Bronchus fibroblast of lung (primary cell): Measurements from ENCODE around the gene ZNF24. TPM values are rescaled to one million over a fixed set of nuclear protein-coding genes. Genes with fewer than 3 reads are reported as not detected.

Experiments used
- total RNA-seq: library from RNA; depleted of rRNA; stranded (reverse); fragments of >200 nt; gene quantifications from 2 replicates; pipeline ENCODE4 v1.2.3, GENCODE V29; 2015

The ZNF24 gene
- 13.4 and 15.8 TPM in 2 replicates for total RNA-seq

GRCh38 chr18:35343936-35344735 is at the start of gene ZNF24:
Gene ZNF24 (minus strand): TSS chr18:35344420. CDS start chr18:35340650, 3,770 bp downstream.

GRCh38 chr18:35376742-35377695 is 32.8 kb upstream of the ZNF24 start, which contains the start of gene ZNF396:
Gene ZNF396 (minus strand): TSS chr18:35377337. CDS start chr18:35374292, 3,045 bp downstream.

GRCh38 chr18:35290094-35290735 is 54.0 kb downstream of the ZNF24 start, which contains the start of gene ZSCAN30:
Gene ZSCAN30 (minus strand): TSS chr18:35290229. CDS start chr18:35264352, 25,877 bp downstream.

Other genes starting within 250 kb of the ZNF24 start
- gene ZNF397, start 103.4 kb downstream of the ZNF24 start, total RNA-seq: 7.0 and 8.9 TPM in 2 replicates
- 9.4 and 9.8 TPM in 2 replicates for gene ZSCAN30, start 54.2 kb downstream of the ZNF24 start, total RNA-seq
- 0.67 and 0.89 TPM in 2 replicates for gene ZNF396, start 32.9 kb upstream of the ZNF24 start, total RNA-seq
- gene INO80C, start 153.5 kb upstream of the ZNF24 start, total RNA-seq: 7.6 and 9.1 TPM in 2 replicates
- 33.3 and 38.7 TPM in 2 replicates for gene GALNT1, start 237.3 kb upstream of the ZNF24 start, total RNA-seq